ENCODE results near the gene TLE6. TPM values are rescaled to one million over a fixed set of nuclear protein-coding genes. Genes with fewer than 3 reads are reported as not detected.

TLE6 gene
- total and polyA plus RNA-seq, 2 of the 4 experiments (the other 2 are of a cell fraction), result under 0.01 to 0.17 TPM

DNA sequence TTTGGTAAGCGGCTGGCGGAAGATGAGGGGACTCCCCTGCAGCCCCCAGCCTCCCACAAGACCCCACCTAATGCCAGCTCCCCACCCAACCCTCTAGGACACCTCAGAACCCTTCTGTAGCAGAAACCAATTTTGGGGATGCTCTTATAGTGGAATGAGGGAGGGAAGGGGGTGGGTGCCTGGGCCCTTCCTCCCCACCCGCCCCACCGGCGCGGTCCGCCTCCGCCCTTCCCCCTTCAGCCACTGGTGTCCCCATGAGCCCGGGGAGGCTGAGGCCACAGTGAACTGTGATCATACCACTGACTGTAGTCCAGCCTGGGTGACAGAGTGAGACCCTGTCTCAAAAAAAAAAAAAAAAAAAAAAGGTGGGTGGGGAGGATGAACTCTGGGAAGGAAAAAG, 16.2 kb downstream of the TLE6 start:
- Histone ChIP-seq H4K91ac (ENCODE audit: insufficient read depth, low read depth, low read length) (no peak overlapping the region), H3K18ac (ENCODE audit: low read depth, low read length) (no peak overlapping the region), H3K27ac (ENCODE audit: insufficient read depth, low read length) (no peak overlapping the region), H3K9me1 (ENCODE audit: insufficient read depth, low read length) (no peaks in the 10 kb centered on the region), H3K14ac (replicated peaks; ENCODE audit: low read depth, low read length) (no peak overlapping the region), H4K20me1 (ENCODE audit: insufficient read depth, low read length) (no peaks in the 10 kb centered on the region), H2BK5ac (ENCODE audit: low read depth, low read length, poor library complexity, severe bottlenecking) (no peak overlapping the region), H3K4me2 (ENCODE audit: low read depth, low read length) (no peak overlapping the region), H4K8ac (ENCODE audit: low read depth in 2 of 2, low read length in 2 of 2) (no peak overlapping the region), H3K56ac (ENCODE audit: extremely low read depth, insufficient read depth, low read length) (no peak overlapping the region), H2AFZ (replicated peaks; ENCODE audit: low read length, poor library complexity) (no peak overlapping the region), H3K4me1 (ENCODE audit: control insufficient read depth, insufficient read depth, low read length) (no peaks in the 10 kb centered on the region), H2BK120ac (ENCODE audit: low read depth, low read length) (no peak overlapping the region), H3K9me3 (ENCODE audit: control insufficient read depth, insufficient read depth, low read length) (no peaks in the 10 kb centered on the region), H3K23ac (ENCODE audit: low read depth, low read length) (no peak overlapping the region), H2AK9ac (replicated peaks; ENCODE audit: low read depth, low read length, poor library complexity) (no peak overlapping the region), H3K4me3 (ENCODE audit: insufficient read depth, low read depth, low read length) (no peak overlapping the region), H3K4ac (ENCODE audit: low read depth, low read length) (no peak overlapping the region), H3K36me3 (ENCODE audit: control insufficient read depth, insufficient read depth, low read length) (no peaks in the 10 kb centered on the region), H4K5ac (ENCODE audit: low read depth, low read length) (no peak overlapping the region), H3K27me3 (ENCODE audit: control insufficient read depth, insufficient read depth, low read length) (peaks cover 8% of the 10 kb centered on the region; the same call in 1 of the 2 replicates), H3K79me1 (ENCODE audit: low read depth in 1 of 2, low read length in 2 of 2) (no peaks in the 10 kb centered on the region), H2BK20ac (ENCODE audit: low read depth, low read length) (no peak overlapping the region), H2AK5ac (ENCODE audit: low read depth, low read length) (no peak overlapping the region), H2BK15ac (ENCODE audit: low read depth, low read length) (no peak overlapping the region), H3K9ac (ENCODE audit: low read depth, low read length) (no peak overlapping the region)
- ChIA-PET POLR2A (ENCODE audit: unreplicated experiment) (no interaction called here), CTCF (no interaction called here)
- no CpG with 5 or more reads among the region's 9 CpGs for WGBS, 2 experiments (ENCODE audit: extremely low coverage in 2 of 2, insufficient read length in 1 of 2)
- ATAC-seq (ENCODE audit: low read depth), result no peak
- in situ Hi-C loops (cut with MboI; ENCODE audit: low sequenced_read_pairs) (no loop called here), dilution Hi-C loops (cut with HindIII; ENCODE audit: low sequenced_read_pairs, unreplicated experiment) (no loop called here), intact Hi-C loops (cut with micrococcal nuclease) (no loop called here)
- no peak for DNase-seq
- TF ChIP-seq, protein P1, sequence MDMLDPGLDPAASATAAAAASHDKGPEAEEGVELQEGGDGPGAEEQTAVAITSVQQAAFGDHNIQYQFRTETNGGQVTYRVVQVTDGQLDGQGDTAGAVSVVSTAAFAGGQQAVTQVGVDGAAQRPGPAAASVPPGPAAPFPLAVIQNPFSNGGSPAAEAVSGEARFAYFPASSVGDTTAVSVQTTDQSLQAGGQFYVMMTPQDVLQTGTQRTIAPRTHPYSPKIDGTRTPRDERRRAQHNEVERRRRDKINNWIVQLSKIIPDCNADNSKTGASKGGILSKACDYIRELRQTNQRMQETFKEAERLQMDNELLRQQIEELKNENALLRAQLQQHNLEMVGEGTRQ (IDR thresholded peaks at IDR 0.05; ENCODE audit: low read depth, low read length), result no peak
- no TSS peak for BruUV-seq (replicated peaks)
